Thoracic aorta (tissue), 2 donors: ENCODE data around the gene WHRN. TPM values are rescaled to one million over a fixed set of nuclear protein-coding genes. Genes with fewer than 3 reads are reported as not detected.

Experiments used
- ATAC-seq: fragments of 150-250 bp; one replicate; pipeline ENCODE4 v1.8.0; 2017; ENCODE audit warnings: low read depth; ENCODE audit not compliant: insufficient number of reproducible peaks, low FRiP score
- DNase-seq: peaks from one replicate; pipeline ENCODE4 v3.0.0-alpha.2; 2020; ENCODE audit warnings: low spot score
- H3K27ac ChIP-seq, 2 donors: fragments of 200-600 bp; sonication (generic); 1 replicate in 1 of 2; 2 replicates in 1 of 2; pipeline ENCODE4 v1.5.1; 2016; ENCODE audit warnings: mild to moderate bottlenecking in 2 of 2, moderate library complexity in 2 of 2
- H3K27me3 ChIP-seq: fragments of 200-600 bp; sonication (generic); replicated peaks from 2 replicates; pipeline ENCODE4 v1.6.0; 2016; ENCODE audit warnings: mild to moderate bottlenecking; ENCODE audit not compliant: insufficient read depth
- H3K36me3 ChIP-seq: fragments of 200-600 bp; sonication (generic); one replicate; pipeline ENCODE4 v1.5.1; 2016
- H3K4me1 ChIP-seq, 2 donors: fragments of 200-600 bp; sonication (generic); 1 replicate in 1 of 2; 2 replicates in 1 of 2; pipeline versions ENCODE4 v1.5.1 to v1.6.0; 2016; ENCODE audit warnings: low read depth in 2 of 2, mild to moderate bottlenecking in 1 of 2; ENCODE audit not compliant: control insufficient read depth in 1 of 2
- H3K4me3 ChIP-seq: fragments of 200-600 bp; sonication (generic); 2 replicates; pipeline ENCODE4 v1.5.1; 2016; ENCODE audit warnings: mild to moderate bottlenecking
- H3K9me3 ChIP-seq: fragments of 200-600 bp; sonication (generic); 2 replicates; pipeline ENCODE4 v1.5.1; 2016
- total RNA-seq, 2 donors: library from RNA; depleted of rRNA; stranded (reverse); fragments of >200 nt; gene quantifications; one replicate each; pipeline versions ENCODE4 v1.1.0 to v1.2.3, GENCODE V29; 2016
- TF ChIP-seq, protein P1 (sequence below): fragments of 200-600 bp; sonication (generic); IDR thresholded peaks from one replicate; pipeline ENCODE4 v1.5.1; 2019; ENCODE audit warnings: antibody characterized with exemption

Gene WHRN
- total RNA-seq, 2 donors from 2014 or later = 4.1 to 5.1 TPM

- Histone ChIP-seq H3K9me3 (no peaks in the 10 kb centered on the region), H3K36me3 (peaks cover 40% of the 10 kb centered on the region), H3K4me3 (peak overlapping the region; percentile 13), H3K27me3 (no peaks in the 10 kb centered on the region), H3K4me1 (peaks cover 19 to 32% of the 10 kb centered on the region in 2 donors), H3K27ac (peak overlapping the region; percentile 46 to 65)
- no peak for ATAC-seq
- DNase-seq = no peak
- TF ChIP-seq, protein P1, sequence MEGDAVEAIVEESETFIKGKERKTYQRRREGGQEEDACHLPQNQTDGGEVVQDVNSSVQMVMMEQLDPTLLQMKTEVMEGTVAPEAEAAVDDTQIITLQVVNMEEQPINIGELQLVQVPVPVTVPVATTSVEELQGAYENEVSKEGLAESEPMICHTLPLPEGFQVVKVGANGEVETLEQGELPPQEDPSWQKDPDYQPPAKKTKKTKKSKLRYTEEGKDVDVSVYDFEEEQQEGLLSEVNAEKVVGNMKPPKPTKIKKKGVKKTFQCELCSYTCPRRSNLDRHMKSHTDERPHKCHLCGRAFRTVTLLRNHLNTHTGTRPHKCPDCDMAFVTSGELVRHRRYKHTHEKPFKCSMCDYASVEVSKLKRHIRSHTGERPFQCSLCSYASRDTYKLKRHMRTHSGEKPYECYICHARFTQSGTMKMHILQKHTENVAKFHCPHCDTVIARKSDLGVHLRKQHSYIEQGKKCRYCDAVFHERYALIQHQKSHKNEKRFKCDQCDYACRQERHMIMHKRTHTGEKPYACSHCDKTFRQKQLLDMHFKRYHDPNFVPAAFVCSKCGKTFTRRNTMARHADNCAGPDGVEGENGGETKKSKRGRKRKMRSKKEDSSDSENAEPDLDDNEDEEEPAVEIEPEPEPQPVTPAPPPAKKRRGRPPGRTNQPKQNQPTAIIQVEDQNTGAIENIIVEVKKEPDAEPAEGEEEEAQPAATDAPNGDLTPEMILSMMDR = no peak
Observed at GRCh38 chr9:114366334-114367128, 138.7 kb downstream of the WHRN start.

- no peak overlapping the region for H3K27ac ChIP-seq
- peaks cover 54% of the 10 kb centered on the region for H3K36me3 ChIP-seq
- TF ChIP-seq, protein P1 = no peak
- H3K9me3 ChIP-seq = no peaks in the 10 kb centered on the region
- ATAC-seq (no peak), DNase-seq (no peak)
- no peak overlapping the region for H3K4me3 ChIP-seq
- no peaks in the 10 kb centered on the region for H3K27me3 ChIP-seq
- H3K4me1 ChIP-seq = peaks cover 14 to 22% of the 10 kb centered on the region in 2 donors
Observed at GRCh38 chr9:114365194-114365593, 140.1 kb downstream of the WHRN start.

DNA sequence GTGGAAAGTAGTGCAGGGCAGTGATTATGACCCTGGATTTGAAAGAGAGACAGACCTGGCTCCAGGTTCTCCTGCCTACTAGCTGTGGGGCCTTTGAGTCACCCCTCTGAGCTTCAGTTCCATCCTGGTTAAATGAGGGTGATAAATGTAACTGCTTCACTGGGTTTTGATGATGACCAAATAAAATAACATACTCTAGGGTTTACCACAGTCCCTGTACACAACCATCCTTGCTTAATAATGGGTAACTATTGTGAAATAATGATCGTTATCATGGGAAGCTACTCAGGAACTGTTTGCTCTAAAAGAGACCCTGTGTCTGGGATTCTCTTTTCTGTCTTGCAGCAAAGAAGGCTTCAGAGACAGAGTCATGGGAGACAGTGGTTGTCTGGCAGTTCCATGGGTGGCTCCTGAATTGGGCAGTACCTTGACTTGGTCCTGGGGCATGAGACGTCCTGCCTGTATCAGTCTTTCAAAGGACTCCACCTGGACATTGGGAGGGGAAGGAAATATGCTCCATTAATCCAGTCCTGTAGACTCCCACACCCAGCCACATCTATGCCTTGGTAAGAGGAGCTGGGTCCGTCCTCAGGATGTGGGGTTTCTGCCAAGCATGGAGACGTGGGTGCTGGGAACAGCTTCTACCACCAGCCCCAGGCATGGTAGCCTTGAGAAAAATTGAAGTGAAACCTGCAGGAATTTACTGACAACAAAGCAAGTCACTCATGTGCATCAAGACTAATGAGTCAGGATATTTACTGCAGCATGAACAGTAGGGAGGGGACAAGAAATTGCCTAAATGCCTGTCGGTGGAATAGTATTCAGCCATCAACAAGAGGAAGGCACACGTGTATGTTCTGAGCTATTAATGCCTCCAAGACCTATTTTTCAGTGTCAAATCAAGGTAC, 140.9 kb downstream of the WHRN start:
- no peak for ATAC-seq
- Histone ChIP-seq H3K36me3 (peaks cover 62% of the 10 kb centered on the region), H3K4me1 (peaks cover 14 to 22% of the 10 kb centered on the region in 2 donors), H3K9me3 (no peaks in the 10 kb centered on the region), H3K4me3 (no peak overlapping the region), H3K27me3 (no peaks in the 10 kb centered on the region), H3K27ac (peak overlapping the region in 1 of 2 donors; percentile 2)
- no peak for DNase-seq
- TF ChIP-seq, protein P1 = no peak

DNA sequence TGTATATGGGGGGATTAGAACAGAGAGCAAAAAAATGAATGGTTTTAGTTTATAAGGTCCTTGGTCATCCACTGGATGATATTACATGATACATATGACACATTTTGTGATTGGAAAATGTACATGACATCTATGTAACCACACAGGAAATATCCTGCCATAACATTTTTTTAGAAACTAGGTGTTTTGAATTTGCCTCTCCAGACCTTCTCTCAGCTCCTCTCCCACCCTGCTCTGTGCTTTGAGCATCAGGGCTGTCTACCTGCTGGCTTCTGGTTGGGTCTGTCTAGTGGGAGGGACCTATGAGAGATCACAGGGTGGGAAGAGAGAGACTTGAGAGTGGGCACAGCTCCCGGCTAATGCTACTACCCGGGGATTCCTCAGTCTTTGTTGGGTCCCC, 141.8 kb downstream of the WHRN start:
- no peaks in the 10 kb centered on the region for H3K27me3 ChIP-seq
- no peak for ATAC-seq
- no peak for DNase-seq
- no peak overlapping the region for H3K4me3 ChIP-seq
- TF ChIP-seq, protein P1 = no peak
- no peaks in the 10 kb centered on the region for H3K9me3 ChIP-seq
- H3K27ac ChIP-seq = no peak overlapping the region
- H3K36me3 ChIP-seq = peaks cover 65% of the 10 kb centered on the region
- H3K4me1 ChIP-seq = peaks cover 14 to 22% of the 10 kb centered on the region in 2 donors

DNA sequence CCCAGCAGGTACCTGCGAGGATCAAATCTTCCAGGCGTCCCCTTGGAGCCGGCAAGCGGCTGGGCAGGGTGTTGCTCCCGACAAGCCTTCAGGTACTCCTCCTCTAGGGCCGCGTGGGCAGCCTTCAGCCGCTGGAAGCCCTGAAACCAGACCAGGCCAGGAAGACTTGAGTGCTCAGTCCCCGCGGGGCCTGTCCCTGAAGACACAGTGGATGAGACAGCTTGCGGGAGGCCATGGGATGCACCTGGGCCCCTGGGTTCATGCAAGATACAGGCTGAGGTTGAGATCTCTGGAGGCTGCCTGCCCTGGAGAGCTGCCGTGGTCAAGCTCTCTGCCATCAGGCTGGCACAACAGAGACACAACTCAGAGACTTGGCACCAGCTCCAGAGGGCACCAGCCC, 142.9 kb downstream of the WHRN start:
- Histone ChIP-seq H3K4me3 (no peak overlapping the region), H3K27ac (no peak overlapping the region), H3K9me3 (no peaks in the 10 kb centered on the region), H3K4me1 (peaks cover 14 to 18% of the 10 kb centered on the region in 2 donors), H3K36me3 (peaks cover 72% of the 10 kb centered on the region), H3K27me3 (no peaks in the 10 kb centered on the region)
- no peak for ATAC-seq
- no peak for DNase-seq
- TF ChIP-seq, protein P1 = no peak
